Measurements from ENCODE around the gene DHX38. TPM values are rescaled to one million over a fixed set of nuclear protein-coding genes. Genes with fewer than 3 reads are reported as not detected.

The DHX38 gene
- total and polyA plus RNA-seq, 2 of the 13 experiments (the other 11 are each of a cell fraction or from before 2014, with no cell fraction given), result 54.4 to 85.9 TPM

DNA sequence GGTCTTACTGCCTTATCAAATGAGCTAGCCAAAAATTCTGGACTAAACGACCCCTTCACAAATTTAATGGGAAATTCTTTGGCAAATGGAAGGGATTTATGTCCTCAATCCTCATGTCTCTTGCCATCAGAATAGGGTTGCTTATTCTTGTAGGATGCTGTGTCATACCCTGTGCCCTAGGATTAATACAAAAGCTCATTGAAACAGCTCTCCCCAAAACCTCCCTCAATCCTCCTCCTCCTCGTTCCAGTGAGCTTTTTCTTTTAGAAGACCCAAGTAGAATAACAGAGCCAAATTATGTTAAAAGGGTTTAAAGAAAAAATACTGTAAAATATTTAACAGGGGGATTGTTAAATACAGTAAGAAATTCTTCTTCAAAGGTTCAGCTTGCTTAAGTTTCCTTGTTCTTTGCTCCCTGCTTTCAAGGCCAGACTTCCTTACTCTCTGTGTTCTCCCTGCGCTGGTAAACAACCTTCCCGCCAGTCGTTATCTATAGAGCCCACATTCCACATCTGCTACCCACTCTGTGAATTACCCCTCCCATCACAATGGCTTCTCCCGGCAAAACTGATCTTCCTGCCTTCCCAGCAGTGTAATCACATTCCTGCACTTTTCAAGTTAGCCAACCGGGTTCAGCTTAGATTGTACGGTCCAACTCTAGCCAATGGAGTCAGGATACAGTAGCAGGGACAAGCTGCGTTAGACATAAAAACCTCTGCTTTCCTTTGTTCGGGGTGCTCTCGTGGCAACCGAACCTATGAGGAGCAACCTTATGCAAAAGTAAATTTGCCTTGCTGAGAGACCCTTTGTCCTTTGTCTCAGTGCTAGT, 20.9 kb upstream of the DHX38 start (continued):
- TF ChIP-seq, protein P1, sequence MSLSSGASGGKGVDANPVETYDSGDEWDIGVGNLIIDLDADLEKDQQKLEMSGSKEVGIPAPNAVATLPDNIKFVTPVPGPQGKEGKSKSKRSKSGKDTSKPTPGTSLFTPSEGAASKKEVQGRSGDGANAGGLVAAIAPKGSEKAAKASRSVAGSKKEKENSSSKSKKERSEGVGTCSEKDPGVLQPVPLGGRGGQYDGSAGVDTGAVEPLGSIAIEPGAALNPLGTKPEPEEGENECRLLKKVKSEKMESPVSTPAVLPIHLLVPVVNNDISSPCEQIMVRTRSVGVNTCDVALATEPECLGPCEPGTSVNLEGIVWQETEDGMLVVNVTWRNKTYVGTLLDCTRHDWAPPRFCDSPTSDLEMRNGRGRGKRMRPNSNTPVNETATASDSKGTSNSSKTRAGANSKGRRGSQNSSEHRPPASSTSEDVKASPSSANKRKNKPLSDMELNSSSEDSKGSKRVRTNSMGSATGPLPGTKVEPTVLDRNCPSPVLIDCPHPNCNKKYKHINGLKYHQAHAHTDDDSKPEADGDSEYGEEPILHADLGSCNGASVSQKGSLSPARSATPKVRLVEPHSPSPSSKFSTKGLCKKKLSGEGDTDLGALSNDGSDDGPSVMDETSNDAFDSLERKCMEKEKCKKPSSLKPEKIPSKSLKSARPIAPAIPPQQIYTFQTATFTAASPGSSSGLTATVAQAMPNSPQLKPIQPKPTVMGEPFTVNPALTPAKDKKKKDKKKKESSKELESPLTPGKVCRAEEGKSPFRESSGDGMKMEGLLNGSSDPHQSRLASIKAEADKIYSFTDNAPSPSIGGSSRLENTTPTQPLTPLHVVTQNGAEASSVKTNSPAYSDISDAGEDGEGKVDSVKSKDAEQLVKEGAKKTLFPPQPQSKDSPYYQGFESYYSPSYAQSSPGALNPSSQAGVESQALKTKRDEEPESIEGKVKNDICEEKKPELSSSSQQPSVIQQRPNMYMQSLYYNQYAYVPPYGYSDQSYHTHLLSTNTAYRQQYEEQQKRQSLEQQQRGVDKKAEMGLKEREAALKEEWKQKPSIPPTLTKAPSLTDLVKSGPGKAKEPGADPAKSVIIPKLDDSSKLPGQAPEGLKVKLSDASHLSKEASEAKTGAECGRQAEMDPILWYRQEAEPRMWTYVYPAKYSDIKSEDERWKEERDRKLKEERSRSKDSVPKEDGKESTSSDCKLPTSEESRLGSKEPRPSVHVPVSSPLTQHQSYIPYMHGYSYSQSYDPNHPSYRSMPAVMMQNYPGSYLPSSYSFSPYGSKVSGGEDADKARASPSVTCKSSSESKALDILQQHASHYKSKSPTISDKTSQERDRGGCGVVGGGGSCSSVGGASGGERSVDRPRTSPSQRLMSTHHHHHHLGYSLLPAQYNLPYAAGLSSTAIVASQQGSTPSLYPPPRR (CRISPR knock-in tag; IDR thresholded peaks at IDR 0.05; ENCODE audit: borderline replicate concordance), result no peak
- TF ChIP-seq, protein P2, sequence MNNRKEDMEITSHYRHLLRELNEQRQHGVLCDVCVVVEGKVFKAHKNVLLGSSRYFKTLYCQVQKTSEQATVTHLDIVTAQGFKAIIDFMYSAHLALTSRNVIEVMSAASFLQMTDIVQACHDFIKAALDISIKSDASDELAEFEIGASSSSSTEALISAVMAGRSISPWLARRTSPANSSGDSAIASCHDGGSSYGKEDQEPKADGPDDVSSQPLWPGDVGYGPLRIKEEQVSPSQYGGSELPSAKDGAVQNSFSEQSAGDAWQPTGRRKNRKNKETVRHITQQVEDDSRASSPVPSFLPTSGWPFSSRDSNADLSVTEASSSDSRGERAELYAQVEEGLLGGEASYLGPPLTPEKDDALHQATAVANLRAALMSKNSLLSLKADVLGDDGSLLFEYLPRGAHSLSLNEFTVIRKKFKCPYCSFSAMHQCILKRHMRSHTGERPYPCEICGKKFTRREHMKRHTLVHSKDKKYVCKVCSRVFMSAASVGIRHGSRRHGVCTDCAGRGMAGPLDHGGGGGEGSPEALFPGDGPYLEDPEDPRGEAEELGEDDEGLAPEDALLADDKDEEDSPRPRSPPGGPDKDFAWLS (CRISPR knock-in tag; IDR thresholded peaks at IDR 0.05; ENCODE audit: borderline replicate concordance), result no peak
- TF ChIP-seq, protein P3, sequence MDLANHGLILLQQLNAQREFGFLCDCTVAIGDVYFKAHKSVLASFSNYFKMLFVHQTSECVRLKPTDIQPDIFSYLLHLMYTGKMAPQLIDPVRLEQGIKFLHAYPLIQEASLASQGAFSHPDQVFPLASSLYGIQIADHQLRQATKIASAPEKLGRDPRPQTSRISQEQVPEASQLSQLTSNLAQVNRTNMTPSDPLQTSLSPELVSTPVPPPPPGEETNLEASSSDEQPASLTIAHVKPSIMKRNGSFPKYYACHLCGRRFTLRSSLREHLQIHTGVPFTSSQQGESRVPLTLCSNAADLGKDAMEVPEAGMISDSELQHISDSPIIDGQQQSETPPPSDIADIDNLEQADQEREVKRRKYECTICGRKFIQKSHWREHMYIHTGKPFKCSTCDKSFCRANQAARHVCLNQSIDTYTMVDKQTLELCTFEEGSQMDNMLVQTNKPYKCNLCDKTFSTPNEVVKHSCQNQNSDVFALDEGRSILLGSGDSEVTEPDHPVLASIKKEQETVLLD (CRISPR knock-in tag; IDR thresholded peaks at IDR 0.05; ENCODE audit: low read depth), result no peak
- no peak for TF ChIP-seq ZNF83 (CRISPR knock-in tag; IDR thresholded peaks at IDR 0.05; ENCODE audit: borderline replicate concordance)
- no peak for TF ChIP-seq RBM22 (optimal IDR thresholded peaks at IDR 0.05; ENCODE audit: low read length)
- TF ChIP-seq MED13 (CRISPR knock-in tag; IDR thresholded peaks at IDR 0.05), result 0 out of 2 replicates have a peak, but pooled peaks have one; percentile 50
- no peak for TF ChIP-seq NR2C2 (CRISPR knock-in tag; IDR thresholded peaks at IDR 0.05; ENCODE audit: borderline replicate concordance)
- TF ChIP-seq, protein P4, sequence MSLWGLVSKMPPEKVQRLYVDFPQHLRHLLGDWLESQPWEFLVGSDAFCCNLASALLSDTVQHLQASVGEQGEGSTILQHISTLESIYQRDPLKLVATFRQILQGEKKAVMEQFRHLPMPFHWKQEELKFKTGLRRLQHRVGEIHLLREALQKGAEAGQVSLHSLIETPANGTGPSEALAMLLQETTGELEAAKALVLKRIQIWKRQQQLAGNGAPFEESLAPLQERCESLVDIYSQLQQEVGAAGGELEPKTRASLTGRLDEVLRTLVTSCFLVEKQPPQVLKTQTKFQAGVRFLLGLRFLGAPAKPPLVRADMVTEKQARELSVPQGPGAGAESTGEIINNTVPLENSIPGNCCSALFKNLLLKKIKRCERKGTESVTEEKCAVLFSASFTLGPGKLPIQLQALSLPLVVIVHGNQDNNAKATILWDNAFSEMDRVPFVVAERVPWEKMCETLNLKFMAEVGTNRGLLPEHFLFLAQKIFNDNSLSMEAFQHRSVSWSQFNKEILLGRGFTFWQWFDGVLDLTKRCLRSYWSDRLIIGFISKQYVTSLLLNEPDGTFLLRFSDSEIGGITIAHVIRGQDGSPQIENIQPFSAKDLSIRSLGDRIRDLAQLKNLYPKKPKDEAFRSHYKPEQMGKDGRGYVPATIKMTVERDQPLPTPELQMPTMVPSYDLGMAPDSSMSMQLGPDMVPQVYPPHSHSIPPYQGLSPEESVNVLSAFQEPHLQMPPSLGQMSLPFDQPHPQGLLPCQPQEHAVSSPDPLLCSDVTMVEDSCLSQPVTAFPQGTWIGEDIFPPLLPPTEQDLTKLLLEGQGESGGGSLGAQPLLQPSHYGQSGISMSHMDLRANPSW (CRISPR knock-in tag; IDR thresholded peaks at IDR 0.05; ENCODE audit: borderline replicate concordance), result no peak
- TF ChIP-seq, protein P5, sequence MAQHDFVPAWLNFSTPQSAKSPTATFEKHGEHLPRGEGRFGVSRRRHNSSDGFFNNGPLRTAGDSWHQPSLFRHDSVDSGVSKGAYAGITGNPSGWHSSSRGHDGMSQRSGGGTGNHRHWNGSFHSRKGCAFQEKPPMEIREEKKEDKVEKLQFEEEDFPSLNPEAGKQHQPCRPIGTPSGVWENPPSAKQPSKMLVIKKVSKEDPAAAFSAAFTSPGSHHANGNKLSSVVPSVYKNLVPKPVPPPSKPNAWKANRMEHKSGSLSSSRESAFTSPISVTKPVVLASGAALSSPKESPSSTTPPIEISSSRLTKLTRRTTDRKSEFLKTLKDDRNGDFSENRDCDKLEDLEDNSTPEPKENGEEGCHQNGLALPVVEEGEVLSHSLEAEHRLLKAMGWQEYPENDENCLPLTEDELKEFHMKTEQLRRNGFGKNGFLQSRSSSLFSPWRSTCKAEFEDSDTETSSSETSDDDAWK (CRISPR knock-in tag; IDR thresholded peaks at IDR 0.05), result no peak
- TF ChIP-seq ZFY (CRISPR knock-in tag; IDR thresholded peaks at IDR 0.05), result peak; percentile 30; the same call in 1 of the 2 replicates
- no peak for TF ChIP-seq ZNF441 (CRISPR knock-in tag; IDR thresholded peaks at IDR 0.05; ENCODE audit: borderline replicate concordance)
- no peak for TF ChIP-seq ZNF317 (CRISPR knock-in tag; IDR thresholded peaks at IDR 0.05)
- no peak for TF ChIP-seq THYN1 (CRISPR knock-in tag; IDR thresholded peaks at IDR 0.05; ENCODE audit: borderline replicate concordance, low read depth)
- TF ChIP-seq MAF1 (CRISPR knock-in tag; IDR thresholded peaks at IDR 0.05; ENCODE audit: borderline replicate concordance), result no peak; the same call in 1 of the 2 replicates
